ENCODE results near the gene CNTNAP2.

DNA sequence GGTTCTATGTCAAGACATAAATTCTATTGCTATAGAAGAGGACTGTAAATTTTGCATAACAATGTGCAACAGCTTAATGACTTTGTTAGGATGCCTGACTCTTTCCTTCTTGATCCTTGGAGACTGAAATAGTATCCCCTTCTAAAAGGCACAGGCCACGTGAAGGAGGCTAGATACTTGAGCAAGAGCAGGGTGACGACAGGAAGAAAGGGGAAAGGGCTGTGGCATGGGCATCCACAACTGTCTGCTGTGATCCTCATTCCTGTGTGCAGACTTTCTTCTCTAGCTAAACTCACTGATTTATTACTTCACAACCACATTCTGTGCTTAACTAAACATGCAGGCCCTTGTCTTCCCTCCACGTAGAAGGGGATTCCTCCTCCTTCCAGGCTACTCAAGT lies 1362.2 kb downstream of the CNTNAP2 start:
- TF ChIP-seq POLR2A (IDR thresholded peaks at IDR 0.05) (no peak), CTCF (IDR thresholded peaks at IDR 0.05) (no peak)
